GM19438 (cell line): ENCODE data around the gene WDR75.
A peak's percentile ranks its signal among the peaks of the same experiment; 100 is the strongest.
"Not testable (repeated sequence)": the region's sequence is repeated elsewhere in the genome, so short reads cannot be mapped to it uniquely, and the experiment has no call there.

Experiments used
- ATAC-seq: cut with Tn5 transposase; IDR thresholded peaks from one replicate; pipeline ENCODE4 v1.9.1; 2021; ENCODE audit warnings: low read depth; ENCODE audit not compliant: unreplicated experiment

Gene WDR75

GRCh38 chr2:189439342-189439741 is 1.9 kb upstream of the WDR75 start:
- ATAC-seq: no peak

- ATAC-seq: peak; percentile 32
Measured at GRCh38 chr2:189440644-189440946, 679 bp upstream of the WDR75 start.

GRCh38 chr2:189441709-189442074 is 418 bp downstream of the WDR75 start:
- ATAC-seq: no peak

GRCh38 chr2:189442468-189442867 is 1.2 kb downstream of the WDR75 start:
- ATAC-seq: no peak

GRCh38 chr2:189444322-189444721 is 3.0 kb downstream of the WDR75 start:
- peak; percentile 30 for ATAC-seq

- ATAC-seq: no peak
Measured at GRCh38 chr2:189446780-189447179, 5.5 kb downstream of the WDR75 start.

GRCh38 chr2:189454009-189454408 is 12.7 kb downstream of the WDR75 start:
- no peak for ATAC-seq

- no peak for ATAC-seq
Measured at GRCh38 chr2:189465076-189465475, 23.8 kb downstream of the WDR75 start.

GRCh38 chr2:189465478-189465877 is 24.2 kb downstream of the WDR75 start:
- ATAC-seq: no peak

- no peak for ATAC-seq
Measured at GRCh38 chr2:189466046-189466445, 24.8 kb downstream of the WDR75 start.

GRCh38 chr2:189466656-189467055 is 25.4 kb downstream of the WDR75 start:
- no peak for ATAC-seq

GRCh38 chr2:189467160-189467559 is 25.9 kb downstream of the WDR75 start:
- ATAC-seq: no peak

- ATAC-seq: no peak
Measured at GRCh38 chr2:189467593-189467992, 26.3 kb downstream of the WDR75 start.

GRCh38 chr2:189474526-189474925 is 33.3 kb downstream of the WDR75 start:
- no peak for ATAC-seq

- no peak for ATAC-seq
Measured at GRCh38 chr2:189477756-189478155, 36.5 kb downstream of the WDR75 start.

- ATAC-seq: not testable (repeated sequence)
Measured at GRCh38 chr2:189478289-189478688, 37.0 kb downstream of the WDR75 start.

- no peak for ATAC-seq
Measured at GRCh38 chr2:189481071-189481470, 39.8 kb downstream of the WDR75 start.

- no peak for ATAC-seq
Measured at GRCh38 chr2:189483571-189483970, 42.3 kb downstream of the WDR75 start.

- no peak for ATAC-seq
Measured at GRCh38 chr2:189483980-189484740, 42.9 kb downstream of the WDR75 start.

- no peak for ATAC-seq
Measured at GRCh38 chr2:189485146-189485545, 43.9 kb downstream of the WDR75 start.

GRCh38 chr2:189486237-189486770 is 45.0 kb downstream of the WDR75 start:
- ATAC-seq: no peak

- ATAC-seq: no peak
Measured at GRCh38 chr2:189487283-189488007, 46.2 kb downstream of the WDR75 start.
